Measurements from ENCODE around the gene SUN1.

The SUN1 gene

GRCh38 chr7:821688-822087 lies 10.6 kb upstream of the SUN1 start:
- Histone ChIP-seq H3K36me3 (ENCODE audit: insufficient read depth, low read length) (no peaks in the 10 kb centered on the region), H3K9me3 (ENCODE audit: control insufficient read depth, insufficient read depth, low read length) (no peaks in the 10 kb centered on the region), H3K4me1 (ENCODE audit: insufficient read depth, low read length) (no peaks in the 10 kb centered on the region; the same call in 1 of the 2 replicates), H3K9ac (ENCODE audit: low read depth, low read length) (no peak overlapping the region)

- Histone ChIP-seq H3K9me3 (ENCODE audit: control insufficient read depth, insufficient read depth, low read length) (no peaks in the 10 kb centered on the region), H3K9ac (ENCODE audit: low read depth, low read length) (no peak overlapping the region), H3K4me1 (ENCODE audit: insufficient read depth, low read length) (no peaks in the 10 kb centered on the region; the same call in 1 of the 2 replicates)
Measured at GRCh38 chr7:822692-823276, 9.5 kb upstream of the SUN1 start.

DNA sequence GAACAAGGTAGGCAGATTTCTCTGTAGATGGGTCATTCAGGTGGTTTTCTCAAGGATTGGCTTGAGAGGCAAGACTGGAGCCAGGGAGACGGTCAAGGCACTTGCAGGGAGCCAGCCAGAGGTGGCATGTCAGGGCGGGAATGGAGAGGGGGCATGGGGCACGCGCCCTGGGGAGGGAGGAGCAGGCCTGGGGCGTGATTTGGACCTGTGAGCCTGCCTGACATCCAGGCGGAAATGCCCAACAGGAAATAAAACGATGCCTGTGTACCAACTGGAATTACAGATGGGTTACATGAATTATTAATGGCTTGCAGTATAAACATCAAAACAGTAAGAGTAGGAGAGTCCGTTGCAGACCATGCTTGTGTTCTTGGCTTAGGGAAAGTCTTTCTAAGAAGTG lies 8.6 kb upstream of the SUN1 start:
- Histone ChIP-seq H3K36me3 (ENCODE audit: insufficient read depth, low read length) (no peaks in the 10 kb centered on the region), H3K9me3 (ENCODE audit: control insufficient read depth, insufficient read depth, low read length) (no peaks in the 10 kb centered on the region), H3K9ac (ENCODE audit: low read depth, low read length) (no peak overlapping the region), H3K4me1 (ENCODE audit: insufficient read depth, low read length) (no peaks in the 10 kb centered on the region; the same call in 1 of the 2 replicates)

More at GRCh38 chr7:822692-823276, 9.5 kb upstream of the SUN1 start:
- no peaks in the 10 kb centered on the region for H3K36me3 ChIP-seq (ENCODE audit: insufficient read depth, low read length)

DNA sequence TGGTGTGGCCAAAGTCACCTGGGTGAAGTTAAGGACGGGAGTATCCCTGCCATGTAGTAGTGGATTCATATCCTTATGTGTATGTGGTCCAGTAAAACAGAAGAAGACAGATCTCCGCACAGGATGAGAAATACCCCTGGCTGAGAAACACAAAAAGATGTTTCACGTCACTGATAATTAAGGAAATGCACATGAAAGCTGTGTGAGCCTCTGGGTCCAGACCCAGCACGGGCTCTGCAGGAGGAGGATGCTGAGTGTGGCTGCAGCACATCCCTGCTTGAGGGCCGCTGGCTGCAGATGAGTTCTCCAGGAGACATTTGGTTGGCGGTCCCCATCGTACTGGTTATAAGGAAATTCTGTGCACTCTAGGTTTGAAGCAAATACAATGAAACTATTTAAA lies 8.2 kb upstream of the SUN1 start:
- Histone ChIP-seq H3K36me3 (ENCODE audit: insufficient read depth, low read length) (no peaks in the 10 kb centered on the region), H3K9me3 (ENCODE audit: control insufficient read depth, insufficient read depth, low read length) (no peaks in the 10 kb centered on the region), H3K9ac (ENCODE audit: low read depth, low read length) (no peak overlapping the region), H3K4me1 (ENCODE audit: insufficient read depth, low read length) (no peaks in the 10 kb centered on the region; the same call in 1 of the 2 replicates)

DNA sequence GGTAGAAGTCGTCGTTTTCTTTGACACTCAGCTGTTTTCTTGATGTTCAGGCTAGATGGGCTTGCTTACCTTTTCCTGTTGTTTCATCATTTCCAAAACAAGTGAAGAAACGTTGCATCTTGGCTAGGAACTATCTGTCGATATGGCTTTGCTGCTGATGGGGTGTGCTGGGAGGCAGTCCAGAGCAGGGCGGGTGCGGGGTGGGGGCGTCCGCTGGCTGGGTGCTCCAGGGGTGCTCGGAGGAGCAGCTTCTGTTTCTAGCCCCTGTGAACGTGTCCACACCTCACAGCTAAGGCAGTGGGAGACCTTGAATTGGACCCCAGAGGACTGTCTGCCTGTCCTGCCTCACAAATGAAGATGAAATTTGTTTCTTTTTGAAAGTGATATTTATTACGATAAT lies 7.6 kb upstream of the SUN1 start:
- Histone ChIP-seq H3K36me3 (ENCODE audit: insufficient read depth, low read length) (no peaks in the 10 kb centered on the region), H3K9me3 (ENCODE audit: control insufficient read depth, insufficient read depth, low read length) (no peaks in the 10 kb centered on the region), H3K4me1 (ENCODE audit: insufficient read depth, low read length) (no peaks in the 10 kb centered on the region; the same call in 1 of the 2 replicates), H3K9ac (ENCODE audit: low read depth, low read length) (no peak overlapping the region)

- H3K36me3 ChIP-seq (ENCODE audit: insufficient read depth, low read length): no peaks in the 10 kb centered on the region
- H3K9me3 ChIP-seq (ENCODE audit: control insufficient read depth, insufficient read depth, low read length): no peaks in the 10 kb centered on the region
- H3K9ac ChIP-seq (ENCODE audit: low read depth, low read length): no peak overlapping the region
- no peaks in the 10 kb centered on the region; the same call in 1 of the 2 replicates for H3K4me1 ChIP-seq (ENCODE audit: insufficient read depth, low read length)
Measured at GRCh38 chr7:825386-825785, 6.9 kb upstream of the SUN1 start.

DNA sequence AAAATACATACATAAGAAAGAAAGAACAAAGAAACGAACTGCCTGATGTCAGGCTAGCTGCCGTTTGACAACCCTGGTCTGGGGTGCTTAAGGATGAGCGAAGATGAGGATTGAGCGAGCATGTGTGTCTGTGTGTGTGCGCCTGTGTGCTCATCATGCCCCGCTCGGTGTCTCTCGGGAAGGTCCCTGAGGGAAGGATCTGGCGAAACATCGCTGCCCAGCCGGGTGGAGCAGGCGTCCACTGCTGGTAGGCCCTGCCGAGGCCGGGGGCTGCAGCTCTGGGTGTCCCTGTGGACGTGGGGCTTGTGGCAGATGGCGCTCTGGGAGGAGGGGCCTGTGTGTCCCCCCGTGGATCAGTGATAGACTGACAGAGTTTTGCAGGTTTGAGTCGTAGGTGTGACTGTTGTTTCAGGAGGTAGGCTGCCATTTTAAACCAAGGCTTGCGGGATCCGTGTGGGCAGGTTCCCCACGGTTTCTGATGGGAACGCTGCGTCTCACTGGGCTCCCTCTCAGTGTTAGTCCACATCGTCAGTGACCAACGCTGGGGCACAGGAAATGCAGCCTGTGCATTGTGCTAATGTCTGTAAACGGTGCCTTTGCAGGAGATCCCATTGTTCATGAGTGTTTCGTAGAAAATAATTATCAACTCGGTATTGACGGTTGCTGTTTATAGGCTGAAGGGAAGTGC lies 5.9 kb upstream of the SUN1 start:
- no peaks in the 10 kb centered on the region for H3K9me3 ChIP-seq (ENCODE audit: control insufficient read depth, insufficient read depth, low read length)
- H3K4me1 ChIP-seq (ENCODE audit: insufficient read depth, low read length): peaks cover 6% of the 10 kb centered on the region; the same call in 1 of the 2 replicates
- H3K36me3 ChIP-seq (ENCODE audit: insufficient read depth, low read length): no peaks in the 10 kb centered on the region
- no peak overlapping the region for H3K9ac ChIP-seq (ENCODE audit: low read depth, low read length)

DNA sequence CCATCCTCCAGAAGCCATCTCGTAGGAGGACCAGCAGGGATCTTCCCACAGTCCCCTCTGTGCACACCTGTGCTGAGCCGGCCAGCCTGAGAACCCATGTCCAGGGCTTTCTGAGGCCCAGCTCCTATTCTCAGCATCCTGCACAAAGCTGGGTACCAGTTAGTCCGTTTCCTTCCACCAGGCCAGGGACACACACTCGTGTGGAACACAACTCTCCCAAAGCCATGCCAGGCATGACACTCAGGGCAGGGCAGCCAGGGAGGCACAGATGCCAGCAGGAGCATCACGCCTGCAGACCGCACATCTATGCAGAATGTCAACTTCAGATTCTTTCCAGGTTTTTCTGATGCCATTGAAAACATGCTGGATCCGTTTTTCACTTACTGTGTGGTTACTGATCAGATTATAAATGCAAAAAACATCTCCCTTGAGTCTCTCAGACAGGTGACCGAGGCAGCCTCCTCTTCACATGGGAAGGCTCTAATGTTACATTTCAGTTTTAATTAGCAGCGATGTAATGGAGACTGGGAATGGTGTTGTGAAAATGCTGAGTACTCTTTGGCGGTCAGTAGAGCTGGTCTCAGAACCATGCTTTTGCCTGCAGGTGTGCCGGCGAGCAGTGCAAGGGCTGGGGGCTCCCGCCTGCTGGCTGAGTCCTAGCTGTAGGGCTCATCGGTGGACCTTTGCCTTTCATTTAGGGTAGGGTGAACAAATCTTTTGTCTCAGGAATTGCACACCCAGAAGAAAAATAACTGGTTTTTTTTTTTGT lies 3.3 kb upstream of the SUN1 start:
- Histone ChIP-seq H3K4me1 (ENCODE audit: insufficient read depth, low read length) (peaks cover 19% of the 10 kb centered on the region), H3K36me3 (ENCODE audit: insufficient read depth, low read length) (0 out of 2 replicates have a peak, but pooled peaks cover 3% of the 10 kb centered on the region), H3K9ac (ENCODE audit: low read depth, low read length) (no peak overlapping the region), H3K9me3 (ENCODE audit: control insufficient read depth, insufficient read depth, low read length) (no peaks in the 10 kb centered on the region)

- H3K4me1 ChIP-seq (ENCODE audit: insufficient read depth, low read length): peaks cover 19% of the 10 kb centered on the region
- H3K9me3 ChIP-seq (ENCODE audit: control insufficient read depth, insufficient read depth, low read length): no peaks in the 10 kb centered on the region
- no peak overlapping the region for H3K9ac ChIP-seq (ENCODE audit: low read depth, low read length)
- 0 out of 2 replicates have a peak, but pooled peaks cover 3% of the 10 kb centered on the region for H3K36me3 ChIP-seq (ENCODE audit: insufficient read depth, low read length)
Measured at GRCh38 chr7:830069-830468, 2.2 kb upstream of the SUN1 start.

DNA sequence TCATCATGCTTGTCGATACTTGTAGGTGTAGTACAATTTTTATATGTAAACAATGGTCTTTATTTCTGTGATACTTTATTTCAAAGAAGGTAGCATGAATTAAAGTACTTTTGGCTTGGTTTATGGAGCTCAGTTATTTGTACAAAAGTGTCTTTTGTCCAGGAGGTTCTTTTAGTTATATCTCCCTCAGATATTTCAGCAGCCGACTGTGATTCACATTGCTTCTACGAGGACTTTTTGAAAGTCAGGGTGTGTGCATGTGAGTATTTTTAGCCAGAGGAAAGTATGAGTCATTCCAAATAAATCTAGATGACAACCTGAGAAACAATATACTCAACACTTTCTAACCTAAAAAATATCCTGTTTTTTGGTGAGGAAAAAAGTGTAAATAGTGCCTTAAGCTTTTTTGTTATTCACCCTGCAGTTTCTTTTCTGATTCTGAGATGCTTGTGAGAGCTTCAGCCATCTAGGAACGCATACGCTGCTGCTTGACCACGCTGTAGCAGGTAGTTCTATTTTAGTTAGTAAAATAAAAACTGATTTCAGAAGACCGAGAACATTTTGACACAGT lies 595 bp upstream of the SUN1 start:
- H3K9me3 ChIP-seq (ENCODE audit: control insufficient read depth, insufficient read depth, low read length): no peaks in the 10 kb centered on the region
- peaks cover 14% of the 10 kb centered on the region for H3K36me3 ChIP-seq (ENCODE audit: insufficient read depth, low read length)
- no peak overlapping the region for H3K9ac ChIP-seq (ENCODE audit: low read depth, low read length)
- H3K4me1 ChIP-seq (ENCODE audit: insufficient read depth, low read length): peaks cover 23% of the 10 kb centered on the region

DNA sequence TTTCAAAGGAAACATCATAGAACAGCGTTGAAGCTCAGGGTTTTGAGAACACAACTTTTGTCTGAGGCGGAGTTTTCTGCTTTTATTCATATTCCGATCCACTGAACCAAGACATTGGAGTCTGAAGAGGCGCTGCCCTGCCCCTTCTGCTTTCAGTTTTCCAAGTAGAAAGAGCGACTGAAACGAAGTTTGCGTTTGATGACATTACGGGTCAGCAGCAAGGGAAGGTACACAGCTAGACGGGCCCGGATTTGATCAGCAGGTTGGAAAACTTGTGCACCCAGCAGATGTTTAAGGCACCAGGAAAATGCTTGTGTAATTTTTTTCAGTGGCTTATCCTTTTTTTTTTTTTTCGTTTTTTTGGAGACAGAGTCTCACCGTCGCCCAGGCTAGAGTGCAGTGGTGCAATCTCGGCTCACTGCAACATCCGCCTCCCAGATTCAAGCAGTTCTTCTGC lies 720 bp downstream of the SUN1 start:
- H3K36me3 ChIP-seq (ENCODE audit: insufficient read depth, low read length): peaks cover 14% of the 10 kb centered on the region
- no peaks in the 10 kb centered on the region for H3K9me3 ChIP-seq (ENCODE audit: control insufficient read depth, insufficient read depth, low read length)
- H3K9ac ChIP-seq (ENCODE audit: low read depth, low read length): no peak overlapping the region
- H3K4me1 ChIP-seq (ENCODE audit: insufficient read depth, low read length): peaks cover 23% of the 10 kb centered on the region

- Histone ChIP-seq H3K9me3 (ENCODE audit: control insufficient read depth, insufficient read depth, low read length) (no peaks in the 10 kb centered on the region), H3K9ac (ENCODE audit: low read depth, low read length) (no peak overlapping the region), H3K36me3 (ENCODE audit: insufficient read depth, low read length) (peaks cover 14% of the 10 kb centered on the region), H3K4me1 (ENCODE audit: insufficient read depth, low read length) (peaks cover 23% of the 10 kb centered on the region)
Measured at GRCh38 chr7:833601-834258, 1.5 kb downstream of the SUN1 start.

DNA sequence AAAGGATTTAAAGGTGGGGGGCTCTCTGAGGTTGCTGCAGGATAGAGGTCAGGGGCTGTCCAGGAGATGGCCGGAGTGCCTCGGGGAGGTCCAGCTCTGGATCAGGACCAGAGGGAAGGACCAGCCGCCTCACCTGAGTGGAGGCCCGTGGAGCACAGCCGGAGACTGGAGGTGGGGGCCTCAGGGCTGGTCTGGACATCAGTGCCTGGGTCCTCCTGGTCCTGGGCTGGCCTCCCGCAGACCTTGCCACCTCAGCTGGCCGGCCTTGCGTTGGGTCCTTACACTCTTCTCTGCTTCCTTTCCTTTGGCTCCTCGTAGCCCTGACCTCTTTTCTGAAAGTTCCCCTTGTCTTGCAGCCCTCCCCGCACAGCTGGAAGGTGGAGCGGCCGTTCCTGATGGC lies 2.0 kb downstream of the SUN1 start:
- peaks cover 23% of the 10 kb centered on the region for H3K4me1 ChIP-seq (ENCODE audit: insufficient read depth, low read length)
- H3K9ac ChIP-seq (ENCODE audit: low read depth, low read length): no peak overlapping the region
- peaks cover 19% of the 10 kb centered on the region for H3K36me3 ChIP-seq (ENCODE audit: insufficient read depth, low read length)
- no peaks in the 10 kb centered on the region for H3K9me3 ChIP-seq (ENCODE audit: control insufficient read depth, insufficient read depth, low read length)

- Histone ChIP-seq H3K36me3 (ENCODE audit: insufficient read depth, low read length) (peaks cover 19% of the 10 kb centered on the region), H3K4me1 (ENCODE audit: insufficient read depth, low read length) (peaks cover 23% of the 10 kb centered on the region), H3K9me3 (ENCODE audit: control insufficient read depth, insufficient read depth, low read length) (no peaks in the 10 kb centered on the region), H3K9ac (ENCODE audit: low read depth, low read length) (no peak overlapping the region)
Measured at GRCh38 chr7:835021-835420, 2.7 kb downstream of the SUN1 start.

Data from ES-I3 (cell line).